Measurements from ENCODE around the gene GLUD1. TPM values are rescaled to one million over a fixed set of nuclear protein-coding genes. Genes with fewer than 3 reads are reported as not detected.
"Not testable (repeated sequence)": the region's sequence is repeated elsewhere in the genome, so short reads cannot be mapped to it uniquely, and the experiment has no call there.

GLUD1 gene
- total RNA-seq, 4 donors from 2014 or later: 155 to 214 (median 155) TPM

- H3K4me1 ChIP-seq: no peaks in the 10 kb centered on the region
- 80 to 89% methylated on average over 3 to 7 of the region's 7 CpGs for WGBS, 2 donors (ENCODE audit: low coverage in 1 of 2)
- H3K36me3 ChIP-seq: peaks cover 0 to 99% of the 10 kb centered on the region in 2 donors
- no peak for TF ChIP-seq EP300 (IDR thresholded peaks at IDR 0.05)
- TF ChIP-seq POLR2AphosphoS5 (IDR thresholded peaks at IDR 0.05): no peak
- no peak for TF ChIP-seq CTCF (IDR thresholded peaks at IDR 0.05)
- TF ChIP-seq POLR2A (IDR thresholded peaks at IDR 0.05): no peak
- ATAC-seq: no peak
- H3K9me3 ChIP-seq: no peaks in the 10 kb centered on the region
- peak overlapping the region in 1 of 4 donors; percentile 3 for H3K27ac ChIP-seq
- H3K4me3 ChIP-seq: no peak overlapping the region
- H3K27me3 ChIP-seq: no peaks in the 10 kb centered on the region
Measured at GRCh38 chr10:87053577-87054181, 41.0 kb downstream of the GLUD1 start.

DNA sequence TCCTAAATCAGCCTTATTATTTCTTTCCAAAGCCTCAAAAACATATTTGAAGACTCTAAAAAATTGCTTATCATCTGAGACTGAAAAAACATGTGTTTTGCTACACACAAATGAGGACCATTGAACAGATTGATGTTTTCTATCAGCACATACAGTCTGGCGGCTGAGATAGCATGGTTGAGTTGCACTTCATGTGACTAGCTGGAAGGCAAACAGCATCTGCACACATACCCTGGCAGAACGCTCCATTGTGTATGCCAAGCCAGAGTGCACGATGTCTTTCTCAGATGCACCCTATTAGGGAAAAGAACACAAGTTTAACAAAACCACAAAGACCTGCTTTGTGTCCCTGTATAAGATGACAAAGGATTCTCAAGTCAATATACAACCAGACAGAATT lies 41.5 kb downstream of the GLUD1 start:
- Histone ChIP-seq H3K4me3 (no peak overlapping the region), H3K27ac (no peak overlapping the region), H3K9me3 (no peaks in the 10 kb centered on the region), H3K36me3 (peaks cover 0 to 99% of the 10 kb centered on the region in 2 donors), H3K27me3 (no peaks in the 10 kb centered on the region), H3K4me1 (no peaks in the 10 kb centered on the region)
- no peak for TF ChIP-seq EP300 (IDR thresholded peaks at IDR 0.05)
- TF ChIP-seq POLR2AphosphoS5 (IDR thresholded peaks at IDR 0.05): no peak
- no peak for TF ChIP-seq POLR2A (IDR thresholded peaks at IDR 0.05)
- no peak for TF ChIP-seq CTCF (IDR thresholded peaks at IDR 0.05)
- WGBS, 2 donors (ENCODE audit: low coverage in 1 of 2): 40% methylated on average over 3 of the region's 3 CpGs; no CpG with 5 or more reads in 1 of the 2 donors
- no peak for ATAC-seq

DNA sequence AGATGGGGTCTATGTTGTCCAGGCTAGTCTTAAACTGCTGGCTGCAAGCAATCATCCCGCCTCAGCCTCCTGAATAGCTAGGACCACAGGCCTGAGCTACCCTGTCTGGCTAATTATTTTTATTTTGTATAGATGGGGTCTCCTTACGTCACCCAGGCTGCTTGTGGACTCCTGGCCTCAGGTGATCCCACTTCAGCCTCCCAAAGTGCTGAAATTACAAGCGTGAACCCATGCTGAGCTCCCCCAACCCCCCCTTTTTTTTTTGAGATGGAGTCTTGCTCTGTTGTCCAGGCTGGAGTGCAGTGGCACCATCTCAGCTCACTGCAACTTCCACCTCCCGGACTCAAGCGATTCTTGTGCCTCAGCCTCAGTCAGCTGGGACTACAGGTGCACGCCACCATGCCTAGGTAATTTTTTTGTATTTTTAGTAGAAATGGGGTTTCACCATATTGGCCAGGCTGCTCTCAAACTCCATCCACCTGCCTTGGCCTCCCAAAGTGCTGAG lies 49.2 kb downstream of the GLUD1 start:
- no peaks in the 10 kb centered on the region for H3K27me3 ChIP-seq
- TF ChIP-seq CTCF (IDR thresholded peaks at IDR 0.05) (no peak), POLR2A (IDR thresholded peaks at IDR 0.05) (no peak), POLR2AphosphoS5 (IDR thresholded peaks at IDR 0.05) (no peak), EP300 (IDR thresholded peaks at IDR 0.05) (no peak)
- peaks cover 0 to 64% of the 10 kb centered on the region in 2 donors for H3K36me3 ChIP-seq
- no peak overlapping the region for H3K27ac ChIP-seq
- no peaks in the 10 kb centered on the region for H3K9me3 ChIP-seq
- ATAC-seq: no peak
- no peaks in the 10 kb centered on the region for H3K4me1 ChIP-seq
- WGBS, 2 donors (ENCODE audit: low coverage in 1 of 2): 97% methylated on average over 6 of the region's 6 CpGs; no CpG with 5 or more reads in 1 of the 2 donors
- no peak overlapping the region for H3K4me3 ChIP-seq

DNA sequence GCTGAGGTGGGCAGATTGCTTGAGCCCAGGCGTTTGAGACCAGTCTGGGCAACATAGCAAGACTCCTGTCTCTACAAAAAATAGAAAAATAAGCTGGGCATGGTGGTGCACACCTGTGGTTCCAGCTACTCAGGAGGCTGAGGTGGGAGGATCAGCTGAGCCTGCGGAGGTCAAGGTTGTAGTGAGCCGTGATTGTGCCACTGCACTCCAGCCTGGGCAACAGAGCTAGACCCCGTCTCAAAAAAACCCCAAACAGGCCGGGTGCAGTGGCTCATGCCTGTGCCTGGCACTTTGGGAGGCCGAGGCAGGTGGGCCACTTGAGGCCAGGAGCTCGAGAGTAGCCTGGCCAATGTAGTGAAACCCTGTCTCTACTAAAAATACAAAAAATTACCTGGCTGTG lies 51.1 kb downstream of the GLUD1 start:
- ATAC-seq, H3K9me3 ChIP-seq, H3K4me1 ChIP-seq, H3K27ac ChIP-seq, H3K4me3 ChIP-seq, H3K27me3 ChIP-seq: not testable (repeated sequence)
- 84 to 100% methylated on average over 1 to 2 of the region's 7 CpGs for WGBS, 2 donors (ENCODE audit: low coverage in 1 of 2)
- H3K36me3 ChIP-seq: peaks cover 0 to 45% of the 10 kb centered on the region in 2 donors

DNA sequence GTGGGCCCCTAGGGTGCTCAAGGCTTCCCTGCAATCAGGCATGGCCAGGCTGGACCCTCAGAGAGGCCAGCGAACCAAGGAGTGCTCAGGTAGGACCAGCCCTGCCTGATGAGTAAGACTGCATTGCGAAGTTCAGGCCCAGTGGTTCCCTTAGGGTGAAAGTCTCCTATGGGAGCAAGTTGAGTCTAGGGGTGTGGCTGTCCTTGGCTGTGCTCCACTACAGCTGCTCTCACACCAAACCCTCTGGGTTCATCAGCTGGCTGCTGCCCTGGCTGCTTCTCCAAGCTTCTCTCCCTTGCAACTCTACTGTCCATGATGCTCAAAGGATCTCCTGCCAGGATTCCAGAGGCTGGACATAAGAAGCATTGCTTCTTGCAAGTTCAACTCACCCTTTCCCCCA lies 55.9 kb downstream of the GLUD1 start:
- no peaks in the 10 kb centered on the region for H3K9me3 ChIP-seq
- H3K4me1 ChIP-seq: no peaks in the 10 kb centered on the region
- peaks cover 0 to 6% of the 10 kb centered on the region in 2 donors for H3K36me3 ChIP-seq
- H3K27me3 ChIP-seq: no peaks in the 10 kb centered on the region
- TF ChIP-seq POLR2AphosphoS5 (IDR thresholded peaks at IDR 0.05): no peak
- TF ChIP-seq POLR2A (IDR thresholded peaks at IDR 0.05): no peak
- no peak for TF ChIP-seq CTCF (IDR thresholded peaks at IDR 0.05)
- TF ChIP-seq EP300 (IDR thresholded peaks at IDR 0.05): no peak
- no peak overlapping the region for H3K27ac ChIP-seq
- 100% methylated on average over 1 to 2 of the region's 2 CpGs for WGBS, 2 donors (ENCODE audit: low coverage in 1 of 2)
- no peak for ATAC-seq
- H3K4me3 ChIP-seq: no peak overlapping the region
